HepG2 (cell line): ENCODE data around the gene TRIM34. TPM values are rescaled to one million over a fixed set of nuclear protein-coding genes. Genes with fewer than 3 reads are reported as not detected.
"Not testable (repeated sequence)": the region's sequence is repeated elsewhere in the genome, so short reads cannot be mapped to it uniquely, and the experiment has no call there.

Experiments used
- ATAC-seq: fragments of 200-7000 bp; cut with Tn5 transposase; 3 replicates; pipeline ENCODE4 v1.9.1; 2020; ENCODE audit warnings: mild to moderate bottlenecking, moderate library complexity
- BruUV-seq: library from RNA; stranded (reverse); fragments of 400-500 nt; replicated peaks from 2 replicates; lab custom pipeline; 2021; lab: Mats Ljungman, UMichigan
- CTCF ChIA-PET: fragments of 300-600 bp; formaldehyde crosslinking; extraction: SDS; loops from one replicate; lab custom pipeline; 2021; ENCODE audit warnings: low total read pairs, inconsistent platforms, low intra/inter-chr PET ratio; lab: Yijun Ruan, JAX
- POLR2A ChIA-PET: fragments of 350-600 bp; sonication (Branson Sonifier 250); formaldehyde crosslinking; loops from one replicate; lab custom pipeline; 2020; ENCODE audit warnings: antibody characterized with exemption, inconsistent platforms; lab: Yijun Ruan, JAX
- DNase-seq: peaks from one replicate; pipeline ENCODE4 v3.0.0-alpha.2; 2015; ENCODE audit warnings: low spot score
- FAIRE-seq: peaks from 3 replicates; lab custom pipeline; 2011; peaks lifted over from hg19 to GRCh38; lab: Jason Lieb, UNC
- H2AFZ ChIP-seq: one replicate; pipeline ENCODE4 v1.6.1; 2011; ENCODE audit warnings: low read length, inconsistent platforms
- H3K27ac ChIP-seq: fragments of 300-600 bp; 3 replicates; pipeline ENCODE4 v1.8.0; 2011; ENCODE audit warnings: mixed run types, mild to moderate bottlenecking, mixed read lengths, low read length, inconsistent platforms; ENCODE audit not compliant: insufficient read depth; ENCODE audit errors: extremely low read length
- H3K27me3 ChIP-seq, 2 experiments: fragments of 200-600 bp in 1 of 2; 2 replicates in 1 of 2; 3 replicates in 1 of 2; pipeline versions ENCODE4 v1.6.0 to v1.8.0; 2011; ENCODE audit warnings: low read length in 2 of 2, mild to moderate bottlenecking in 2 of 2, moderate library complexity in 2 of 2, inconsistent platforms in 1 of 2; ENCODE audit not compliant: insufficient read depth in 2 of 2, control insufficient read depth in 1 of 2
- H3K36me3 ChIP-seq, 2 experiments: fragments of 200-600 bp in 1 of 2; replicated peaks in 1 of 2; 2 replicates in 1 of 2; 3 replicates in 1 of 2; pipeline versions ENCODE4 v1.5.1 to v1.8.0; 2011; ENCODE audit warnings: low read length in 2 of 2, inconsistent platforms in 1 of 2; ENCODE audit not compliant: insufficient read depth in 2 of 2, control insufficient read depth in 1 of 2
- H3K4me1 ChIP-seq: 2 replicates; pipeline ENCODE4 v1.5.1; 2012; ENCODE audit warnings: low read length, inconsistent platforms; ENCODE audit not compliant: insufficient read depth
- H3K4me2 ChIP-seq: 2 replicates; pipeline ENCODE4 v1.6.0; 2011; ENCODE audit warnings: low read depth, low read length, inconsistent platforms
- H3K4me3 ChIP-seq, 3 experiments: fragments of 200-600 bp in 1 of 3; sonication (generic), shearing (Covaris generic) in 1 of 3; replicated peaks in 1 of 3; 2 replicates each; pipeline ENCODE4 v1.5.1; 2011 to 2016; ENCODE audit warnings: low read length in 3 of 3, inconsistent platforms in 2 of 3, low read depth in 2 of 3, mild to moderate bottlenecking in 2 of 3, control low read depth in 1 of 3, mixed read lengths in 1 of 3; ENCODE audit not compliant: insufficient read depth in 1 of 3
- H3K79me2 ChIP-seq: one replicate; pipeline ENCODE4 v1.6.1; 2011; ENCODE audit warnings: low read length, inconsistent platforms; ENCODE audit not compliant: insufficient read depth
- H3K9ac ChIP-seq: 2 replicates; pipeline ENCODE4 v1.6.0; 2011; ENCODE audit warnings: mild to moderate bottlenecking, low read depth, low read length, inconsistent platforms; ENCODE audit not compliant: insufficient read depth
- H3K9me3 ChIP-seq: 2 replicates; pipeline ENCODE4 v1.5.1; 2012; ENCODE audit warnings: mild to moderate bottlenecking, low read length
- H4K20me1 ChIP-seq: 2 replicates; pipeline ENCODE4 v1.6.0; 2011; ENCODE audit warnings: inconsistent platforms, mild to moderate bottlenecking, low read length, moderate library complexity; ENCODE audit not compliant: insufficient read depth
- FOSL1 ChIP-seq: sonication (generic); formaldehyde crosslinking; IDR thresholded peaks from 2 replicates; pipeline ENCODE4 v1.9.0; 2021; ENCODE audit warnings: missing genetic modification reagents, borderline replicate concordance
- KLF9 ChIP-seq: IDR thresholded peaks from 2 replicates; pipeline ENCODE4 v1.6.1; 2016; ENCODE audit warnings: low read depth
- MIER2 ChIP-seq: IDR thresholded peaks from 2 replicates; pipeline ENCODE4 v1.6.1; 2016; ENCODE audit warnings: missing biosample characterization, missing genetic modification reagents
- MXI1 ChIP-seq: IDR thresholded peaks from 3 replicates; pipeline ENCODE4 v1.6.1; 2012; ENCODE audit warnings: low read depth, low read length, inconsistent platforms, borderline replicate concordance
- ZFP36L2 ChIP-seq: sonication (generic); formaldehyde crosslinking; IDR thresholded peaks from 2 replicates; pipeline ENCODE4 v1.4.0; 2020; ENCODE audit warnings: missing genetic modification reagents
- ZNF12 ChIP-seq: sonication (generic); formaldehyde crosslinking; IDR thresholded peaks from 2 replicates; pipeline ENCODE4 v1.5.0; 2020; ENCODE audit warnings: missing genetic modification reagents
- ZNF17 ChIP-seq: sonication (generic); formaldehyde crosslinking; IDR thresholded peaks from 2 replicates; pipeline ENCODE4 v1.5.0; 2020; ENCODE audit warnings: mild to moderate bottlenecking, missing genetic modification reagents
- ZZZ3 ChIP-seq: sonication (generic); formaldehyde crosslinking; IDR thresholded peaks from 2 replicates; pipeline ENCODE4 v1.4.0; 2020; ENCODE audit warnings: missing genetic modification reagents, mild to moderate bottlenecking, borderline replicate concordance
- WGBS: methylation state at CpG from one replicate; pipeline ENCODE4 v1.1.6; 2017; ENCODE audit warnings: low lambda C conversion rate; 5-methylcytosine and 5-hydroxymethylcytosine counted together
- in situ Hi-C: cut with HindIII; loops from 2 replicates; pipeline ENCODE4 v1.10.0; 2017; ENCODE audit warnings: low pct_unique_long_range_greater_than_20kb; ENCODE audit not compliant: extremely low pct_ligation_motif_present
- intact Hi-C: fragments of 100-400 bp; cut with micrococcal nuclease; formaldehyde crosslinking; loops from one replicate; pipeline ENCODE4 v1.10.0; 2022; ENCODE audit not compliant: unreplicated experiment
- polyA plus RNA-seq, 8 experiments: library from polyadenylated mRNA; depleted of rRNA in 3 of 8; stranded (reverse) in 7 of 8; unstranded in 1 of 8; fragments of >200 nt; fragmentation: Illumina TruSeq in 4 of 8; extraction: Trizol in 4 of 8; gene quantifications; 2 replicates each; pipeline versions ENCODE4 v1.2.1 to v1.2.3, GENCODE V29; 2011 to 2016; ENCODE audit warnings: low read depth in 4 of 8, missing spikeins in 1 of 8, mixed read lengths in 1 of 8; ENCODE audit not compliant: insufficient read depth in 1 of 8
- total RNA-seq, 5 experiments: library from RNA; depleted of rRNA; stranded (reverse); fragments of >200 nt; fragmentation: Illumina TruSeq; extraction: Trizol; gene quantifications; 2 replicates each; pipeline ENCODE4 v1.2.3, GENCODE V29; 2016; ENCODE audit warnings: low read depth in 1 of 5
- TF ChIP-seq, protein P1 (sequence below): sonication (generic); formaldehyde crosslinking; IDR thresholded peaks from 2 replicates; pipeline ENCODE4 v1.4.0; 2020; ENCODE audit warnings: mild to moderate bottlenecking, low read depth, missing genetic modification reagents

TRIM34 gene
- total and polyA plus RNA-seq, 2 of the 13 experiments (the other 11 are each of a cell fraction or from before 2014, with no cell fraction given) = 0.13 to 0.42 TPM

DNA sequence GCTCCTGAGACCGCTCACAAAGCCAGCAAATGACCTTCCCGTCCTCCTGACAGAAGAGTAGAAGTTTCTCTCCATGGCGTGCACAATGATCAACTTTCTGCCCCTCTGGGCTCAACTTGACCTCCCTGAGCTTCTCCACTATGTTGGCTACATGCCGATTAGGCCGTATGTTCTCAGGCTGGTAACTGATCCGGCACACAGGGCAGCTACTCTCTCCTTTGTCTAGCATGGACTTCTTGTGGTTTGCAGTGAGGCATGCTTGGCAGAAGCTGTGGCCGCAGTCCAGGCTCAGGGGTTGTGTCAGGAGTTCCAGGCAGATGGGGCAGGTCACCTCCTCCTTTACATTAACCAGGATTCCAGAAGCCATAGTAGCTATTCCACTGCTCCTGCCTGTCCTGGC, 55.0 kb downstream of the TRIM34 start:
- TF ChIP-seq KLF9 (CRISPR knock-in tag) (no peak), ZZZ3 (CRISPR knock-in tag) (no peak), ZNF12 (no peak), MXI1 (no peak), ZFP36L2 (CRISPR knock-in tag) (no peak), FOSL1 (no peak), MIER2 (CRISPR knock-in tag) (no peak), ZNF17 (CRISPR knock-in tag) (no peak)
- TF ChIP-seq, protein P1, sequence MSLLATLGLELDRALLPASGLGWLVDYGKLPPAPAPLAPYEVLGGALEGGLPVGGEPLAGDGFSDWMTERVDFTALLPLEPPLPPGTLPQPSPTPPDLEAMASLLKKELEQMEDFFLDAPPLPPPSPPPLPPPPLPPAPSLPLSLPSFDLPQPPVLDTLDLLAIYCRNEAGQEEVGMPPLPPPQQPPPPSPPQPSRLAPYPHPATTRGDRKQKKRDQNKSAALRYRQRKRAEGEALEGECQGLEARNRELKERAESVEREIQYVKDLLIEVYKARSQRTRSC (CRISPR knock-in tag) = no peak
- 91% methylated on average over 7 of the region's 7 CpGs for WGBS
- intact Hi-C loops = no loop called here

DNA sequence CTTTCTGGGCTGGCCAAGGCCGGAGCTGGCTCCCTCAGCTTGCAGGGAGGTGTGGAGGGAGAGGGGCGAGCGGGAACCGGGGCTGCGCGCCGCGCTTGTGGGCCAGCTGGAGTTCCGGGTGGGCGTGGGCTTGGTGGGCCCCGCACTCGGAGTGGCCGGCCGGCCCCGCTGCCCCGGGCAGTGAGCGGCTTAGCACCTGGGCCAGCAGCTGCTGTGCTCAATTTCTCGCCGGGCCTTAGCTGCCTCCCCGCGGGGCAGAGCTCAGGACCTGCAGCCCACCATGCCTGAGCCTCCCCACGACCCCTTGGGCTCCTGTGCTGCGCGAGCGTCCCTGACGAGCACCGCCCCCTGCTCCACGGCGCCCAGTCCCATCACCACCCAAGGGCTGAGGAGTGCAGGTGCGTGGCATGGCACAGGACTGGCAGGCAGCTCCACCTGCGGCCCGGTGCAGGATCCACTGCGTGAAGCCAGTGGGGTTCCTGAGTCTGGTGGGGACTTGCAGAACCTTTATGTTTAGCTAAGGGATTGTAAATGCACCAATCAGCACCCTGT, 58.2 kb downstream of the TRIM34 start:
- H3K4me3 ChIP-seq, H3K27me3 ChIP-seq, CTCF ChIA-PET, intact Hi-C loops, H3K9me3 ChIP-seq, H3K27ac ChIP-seq, H3K79me2 ChIP-seq, H2AFZ ChIP-seq, DNase-seq, ATAC-seq, H3K4me1 ChIP-seq, H3K9ac ChIP-seq, H3K4me2 ChIP-seq, POLR2A ChIA-PET, BruUV-seq, H3K36me3 ChIP-seq, H4K20me1 ChIP-seq, FAIRE-seq: not testable (repeated sequence)
- in situ Hi-C loops = loop anchor here (10.0 kb wide), 1 partner anchor 122 kb away; the partner anchor contains the start of gene OR52N2
- 70% methylated on average over 4 of the region's 33 CpGs for WGBS

More for the DNA sequence above, 55.0 kb downstream of the TRIM34 start:
- no peaks in the 10 kb centered on the region for H3K79me2 ChIP-seq
- H3K4me1 ChIP-seq = no peaks in the 10 kb centered on the region
- in situ Hi-C loops = loop anchor here (10.0 kb wide), 1 partner anchor 125 kb away; the partner anchor contains the start of gene OR52N2
- H3K4me3 ChIP-seq = no peak overlapping the region
- no TSS peak for BruUV-seq
- no peaks in the 10 kb centered on the region for H4K20me1 ChIP-seq
- H3K27ac ChIP-seq = no peak overlapping the region
- POLR2A ChIA-PET = no interaction called here
- peaks cover 1 to 8% of the 10 kb centered on the region in 2 experiments; a peak in 3 of 5 replicates for H3K36me3 ChIP-seq
- H2AFZ ChIP-seq = no peak overlapping the region
- H3K4me2 ChIP-seq = no peak overlapping the region
- H3K27me3 ChIP-seq = no peaks in the 10 kb centered on the region
- H3K9me3 ChIP-seq = no peaks in the 10 kb centered on the region
- no peak for ATAC-seq
- CTCF ChIA-PET = no interaction called here
- no peak overlapping the region for H3K9ac ChIP-seq
- no peak for DNase-seq
- FAIRE-seq = no peak
